Lung microvascular endothelial cell (primary cell): Measurements from ENCODE around the gene CST6. TPM values are rescaled to one million over a fixed set of nuclear protein-coding genes. Genes with fewer than 3 reads are reported as not detected.

Source experiments
- DNase-seq, 2 donors: peaks; one replicate each; pipeline versions ENCODE4 v3.0.0 to v3.0.0-alpha.2; 2010; ENCODE audit warnings: low read depth in 2 of 2
- total RNA-seq: library from RNA; depleted of rRNA; stranded (reverse); fragments of >200 nt; gene quantifications from 2 replicates; pipeline ENCODE4 v1.2.1, GENCODE V29; 2014

Gene CST6, protein sequence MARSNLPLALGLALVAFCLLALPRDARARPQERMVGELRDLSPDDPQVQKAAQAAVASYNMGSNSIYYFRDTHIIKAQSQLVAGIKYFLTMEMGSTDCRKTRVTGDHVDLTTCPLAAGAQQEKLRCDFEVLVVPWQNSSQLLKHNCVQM
- total RNA-seq: 0.20 and 0.22 TPM in 2 replicates

DNA sequence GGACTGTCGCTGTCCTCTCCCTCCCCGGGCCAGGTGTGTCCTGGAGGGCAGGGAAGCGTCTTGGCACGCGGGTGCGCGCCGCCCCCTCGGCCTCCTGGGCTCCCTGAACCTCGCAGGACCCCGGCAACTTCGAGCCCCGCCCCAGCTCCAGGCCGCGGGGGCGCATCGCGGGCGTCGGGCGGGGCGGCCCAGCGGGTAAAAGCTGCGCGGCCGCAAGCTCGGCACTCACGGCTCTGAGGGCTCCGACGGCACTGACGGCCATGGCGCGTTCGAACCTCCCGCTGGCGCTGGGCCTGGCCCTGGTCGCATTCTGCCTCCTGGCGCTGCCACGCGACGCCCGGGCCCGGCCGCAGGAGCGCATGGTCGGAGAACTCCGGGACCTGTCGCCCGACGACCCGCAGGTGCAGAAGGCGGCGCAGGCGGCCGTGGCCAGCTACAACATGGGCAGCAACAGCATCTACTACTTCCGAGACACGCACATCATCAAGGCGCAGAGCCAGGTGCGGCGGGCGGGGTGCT, at the start of gene CST6:
CST6 (plus strand) TSS at position 224 of the 519 bp plus-strand sequence; CDS start at position 261, 37 bp downstream.
- no peak for DNase-seq

DNA sequence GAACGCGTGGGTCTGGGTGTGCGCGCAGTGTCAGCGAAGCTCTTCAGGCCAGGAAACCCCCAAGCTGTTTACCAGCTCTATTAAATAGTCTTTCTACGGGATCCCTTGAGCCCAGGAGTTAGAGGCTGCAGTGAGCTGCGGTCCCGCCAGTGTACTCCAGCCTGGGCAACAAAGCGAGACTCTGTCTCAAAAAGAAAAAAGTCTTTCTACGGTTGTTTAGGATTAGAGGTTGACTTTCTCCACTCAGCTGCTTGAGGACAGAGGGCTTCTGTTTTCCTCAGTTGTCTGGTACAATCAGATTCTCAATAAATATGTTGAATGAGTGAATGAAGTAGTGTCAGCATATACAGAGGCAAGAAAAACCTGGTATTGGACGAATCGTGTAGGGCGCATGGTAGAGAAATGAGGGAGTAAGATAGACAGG, 49.7 kb upstream of the CST6 start:
- no peak for DNase-seq

DNA sequence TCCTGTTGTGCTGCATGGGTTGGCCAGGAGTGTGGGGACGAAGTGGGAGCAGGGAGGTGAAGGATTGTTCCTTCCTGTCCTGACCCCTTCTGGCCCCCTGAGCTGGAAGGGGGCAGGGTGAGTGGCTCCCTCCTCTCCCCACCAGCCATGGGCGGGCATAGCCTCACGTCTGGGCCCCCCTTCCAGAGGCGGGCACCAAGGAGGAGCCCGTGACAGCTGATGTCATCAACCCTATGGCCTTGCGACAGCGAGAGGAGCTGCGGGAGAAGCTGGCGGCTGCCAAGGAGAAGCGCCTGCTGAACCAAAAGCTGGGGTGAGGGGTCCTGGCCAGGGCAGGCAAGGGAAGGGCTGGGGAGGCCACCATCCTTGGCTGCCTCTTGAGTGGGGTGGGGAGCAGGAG, 46.9 kb upstream of the CST6 start:
- DNase-seq: no peak

DNA sequence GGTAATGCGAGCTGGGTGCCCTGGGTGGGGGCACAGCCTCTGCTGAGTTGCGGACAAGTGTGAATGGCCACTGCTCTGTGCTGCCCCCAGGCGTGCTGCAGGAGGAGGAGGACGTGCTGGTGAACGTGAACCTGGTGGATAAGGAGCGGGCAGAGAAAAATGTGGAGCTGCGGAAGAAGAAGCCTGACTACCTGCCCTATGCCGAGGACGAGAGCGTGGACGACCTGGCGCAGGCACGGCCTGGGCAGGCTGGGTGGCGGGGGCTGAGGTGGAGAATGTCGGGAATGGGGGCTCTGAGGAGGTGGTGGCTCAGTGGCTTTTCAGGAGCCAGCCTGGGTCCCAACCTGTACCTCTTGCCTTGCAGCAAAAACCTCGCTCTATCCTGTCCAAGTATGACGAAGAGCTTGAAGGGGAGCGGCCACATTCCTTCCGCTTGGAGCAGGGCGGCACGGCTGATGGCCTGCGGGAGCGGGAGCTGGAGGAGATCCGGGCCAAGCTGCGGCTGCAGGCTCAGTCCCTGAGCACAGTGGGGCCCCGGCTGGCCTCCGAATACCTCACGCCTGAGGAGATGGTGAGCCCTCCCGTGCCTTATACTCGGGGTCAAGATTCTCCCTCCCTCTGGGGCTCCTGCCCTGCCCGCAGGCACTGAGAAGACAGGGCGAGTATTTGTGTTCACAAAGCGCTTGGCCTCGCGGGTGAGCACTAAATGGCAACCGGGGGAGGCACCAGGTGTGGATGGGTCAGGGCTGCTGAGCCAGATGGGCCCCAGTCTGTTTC, 45.6 kb upstream of the CST6 start:
- DNase-seq: no peak

DNA sequence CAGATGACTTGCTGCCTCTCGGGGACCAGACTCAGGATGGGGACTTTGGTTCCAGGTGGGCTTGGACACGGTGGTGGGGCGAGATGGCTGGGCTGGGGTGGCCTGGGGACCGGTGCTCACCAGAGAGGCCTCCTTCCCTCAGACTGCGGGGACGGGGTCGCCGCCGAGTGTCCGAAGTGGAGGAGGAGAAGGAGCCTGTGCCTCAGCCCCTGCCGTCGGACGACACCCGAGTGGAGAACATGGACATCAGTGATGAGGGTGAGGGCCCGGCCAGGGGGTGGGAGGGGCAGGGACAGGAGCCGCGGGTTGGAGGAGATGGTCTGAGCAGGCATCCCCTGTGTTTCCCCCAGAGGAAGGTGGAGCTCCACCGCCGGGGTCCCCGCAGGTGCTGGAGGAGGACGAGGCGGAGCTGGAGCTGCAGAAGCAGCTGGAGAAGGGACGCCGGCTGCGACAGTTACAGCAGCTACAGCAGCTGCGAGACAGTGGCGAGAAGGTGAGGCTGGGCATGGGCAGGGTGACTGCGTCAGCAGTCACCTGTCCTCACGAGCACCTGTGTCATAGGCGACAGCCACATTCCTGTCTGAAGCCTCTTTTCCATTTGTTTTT, 44.4 kb upstream of the CST6 start:
- DNase-seq: no peak

DNA sequence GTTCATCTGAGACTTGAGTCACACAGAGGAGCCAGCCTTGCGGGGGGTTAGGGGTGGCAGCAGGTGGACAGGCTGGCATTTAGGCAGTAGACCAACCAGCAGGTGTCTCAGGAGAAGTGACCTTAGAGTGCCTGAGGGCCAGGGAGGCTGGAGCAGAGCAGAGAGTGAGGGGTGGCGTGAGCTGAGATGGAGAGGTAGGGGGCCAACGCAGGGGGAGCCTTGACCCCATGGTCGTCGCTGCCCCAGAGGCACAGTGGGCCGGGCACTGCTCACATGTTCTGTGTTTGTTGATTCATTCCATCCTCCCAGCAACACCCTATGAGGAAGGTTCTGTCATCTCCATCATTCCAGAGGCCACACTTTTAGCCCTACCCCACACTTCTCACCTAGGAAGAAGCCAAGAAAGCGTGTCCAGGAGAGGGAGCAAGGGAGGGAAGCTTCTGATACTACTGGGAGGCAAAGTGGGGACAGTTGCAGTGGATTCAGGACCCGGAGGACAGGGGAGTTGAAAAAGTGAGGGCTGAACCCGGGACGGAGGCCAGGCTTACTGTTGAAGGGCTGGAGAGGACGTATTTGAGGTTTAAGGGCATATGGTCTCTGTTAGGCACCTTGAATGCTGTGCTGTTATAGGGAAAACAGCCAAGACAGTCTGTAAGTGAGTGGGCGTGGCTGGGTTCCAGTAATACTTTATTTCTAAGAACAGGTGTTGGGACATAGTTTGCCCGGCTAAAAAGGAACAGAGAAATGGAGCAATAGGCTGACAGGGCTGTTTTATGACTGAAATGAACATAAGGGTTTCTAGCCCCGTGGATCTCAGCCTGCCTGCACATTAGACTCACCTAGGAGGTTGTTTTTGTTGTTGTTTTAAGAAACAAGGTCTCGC, 43.0 kb upstream of the CST6 start:
- DNase-seq: no peak

DNA sequence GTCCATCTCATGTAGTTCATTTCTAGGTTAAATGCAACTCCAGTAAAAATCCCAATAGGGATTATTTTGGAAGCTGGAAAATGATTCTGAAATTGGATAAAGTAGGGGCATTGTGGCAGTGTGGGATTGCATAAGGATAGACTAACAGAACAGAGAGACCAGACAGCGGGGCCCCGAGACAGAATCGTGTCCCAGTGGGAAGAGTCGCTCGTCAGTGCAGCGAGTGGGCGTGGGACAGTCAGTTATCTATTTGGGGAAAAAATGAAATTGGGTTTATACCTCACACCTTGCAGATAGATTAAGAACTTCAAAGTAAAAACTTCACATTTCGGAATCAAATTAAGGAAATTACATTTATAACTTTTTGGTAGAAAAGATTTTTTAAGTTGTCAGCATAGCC, 39.7 kb upstream of the CST6 start:
- no peak for DNase-seq

DNA sequence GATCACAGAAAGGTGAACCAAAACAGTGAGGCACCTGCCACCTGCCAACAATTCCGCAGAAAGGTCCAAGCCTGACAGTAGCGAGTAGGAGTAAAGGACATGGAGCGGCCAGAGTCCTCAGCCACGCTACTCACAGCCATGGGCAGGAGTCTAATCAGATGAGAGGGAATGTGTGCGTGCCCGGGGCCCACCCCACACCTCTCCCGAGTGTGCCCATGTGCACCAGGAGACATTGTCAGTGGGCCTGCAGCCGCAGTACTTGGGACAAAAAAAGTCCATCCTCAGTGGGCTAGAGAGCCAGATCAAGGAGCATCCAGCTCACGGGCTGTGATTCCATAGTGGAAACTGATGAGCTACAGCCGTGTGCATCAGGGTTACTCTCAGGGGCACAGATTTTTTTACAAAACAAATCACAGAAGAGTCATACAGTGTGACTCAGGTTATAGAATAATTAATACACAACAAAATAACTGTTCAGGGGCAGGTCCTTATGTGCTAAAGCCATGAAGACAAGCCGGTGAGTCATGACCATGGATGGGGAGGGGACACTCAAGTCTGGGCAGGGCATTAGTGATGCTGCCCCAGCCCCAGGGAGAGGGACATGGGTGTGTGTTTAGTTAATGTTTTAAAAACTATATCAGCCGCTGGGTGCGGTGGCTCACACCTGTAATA, 38.2 kb upstream of the CST6 start:
- peak in 1 of 2 donors; percentile 24 for DNase-seq

DNA sequence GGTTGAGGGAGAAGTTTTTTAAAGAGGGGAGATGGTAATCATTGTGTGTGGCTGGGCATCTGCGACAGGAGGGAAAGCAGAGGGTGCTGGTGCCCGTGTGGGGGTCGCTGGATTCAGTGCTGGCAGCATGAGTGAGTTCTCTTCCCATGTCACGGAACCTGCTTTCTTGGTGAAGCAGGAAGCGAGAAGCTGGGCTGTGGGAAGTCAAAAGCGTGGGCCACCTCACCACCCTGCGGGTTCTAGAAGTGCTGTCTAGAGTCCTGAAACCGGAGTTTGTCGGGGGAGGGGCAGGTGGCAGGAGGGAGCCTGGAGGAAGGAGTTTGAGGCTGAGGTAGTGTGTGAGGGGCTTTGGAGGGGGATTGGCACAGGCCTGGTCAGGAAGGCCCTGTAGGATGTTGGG, 36.0 kb upstream of the CST6 start:
- no peak for DNase-seq

DNA sequence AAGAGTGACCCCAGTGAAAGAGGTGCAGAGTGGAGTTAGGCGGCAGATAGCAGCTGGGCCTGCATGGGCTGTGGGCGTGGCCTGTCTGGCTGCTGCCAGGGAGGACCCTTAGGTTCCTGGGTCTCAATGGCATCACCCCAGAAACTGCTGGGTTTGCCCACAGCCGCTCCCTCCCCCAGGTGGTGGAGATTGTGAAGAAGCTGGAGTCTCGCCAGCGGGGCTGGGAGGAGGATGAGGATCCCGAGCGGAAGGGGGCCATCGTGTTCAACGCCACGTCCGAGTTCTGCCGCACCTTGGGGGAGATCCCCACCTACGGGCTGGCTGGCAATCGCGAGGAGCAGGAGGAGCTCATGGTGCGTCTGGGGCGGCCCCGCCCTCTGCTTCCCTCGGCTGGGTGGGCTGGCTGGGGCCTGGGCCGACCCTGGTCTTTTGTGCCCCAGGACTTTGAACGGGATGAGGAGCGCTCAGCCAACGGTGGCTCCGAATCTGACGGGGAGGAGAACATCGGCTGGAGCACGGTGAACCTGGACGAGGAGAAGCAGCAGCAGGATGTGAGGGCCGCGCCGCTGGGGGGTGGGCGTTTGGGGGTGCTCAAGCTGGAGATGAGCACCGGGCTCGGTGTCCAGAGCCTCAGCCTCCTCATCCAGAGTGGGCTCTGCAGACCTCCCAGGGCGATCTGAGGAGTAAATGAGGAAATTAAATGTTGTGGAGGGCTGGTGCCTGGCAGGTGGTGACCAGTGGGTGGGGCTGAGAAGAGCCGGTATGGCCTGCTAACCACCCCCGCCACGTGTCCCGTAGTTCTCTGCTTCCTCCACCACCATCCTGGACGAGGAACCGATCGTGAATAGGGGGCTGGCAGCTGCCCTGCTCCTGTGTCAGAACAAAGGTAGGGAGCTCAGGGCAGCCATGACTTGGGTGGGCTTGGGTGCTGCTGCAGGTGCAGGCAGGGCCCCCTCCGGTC, 35.3 kb upstream of the CST6 start:
- no peak for DNase-seq

DNA sequence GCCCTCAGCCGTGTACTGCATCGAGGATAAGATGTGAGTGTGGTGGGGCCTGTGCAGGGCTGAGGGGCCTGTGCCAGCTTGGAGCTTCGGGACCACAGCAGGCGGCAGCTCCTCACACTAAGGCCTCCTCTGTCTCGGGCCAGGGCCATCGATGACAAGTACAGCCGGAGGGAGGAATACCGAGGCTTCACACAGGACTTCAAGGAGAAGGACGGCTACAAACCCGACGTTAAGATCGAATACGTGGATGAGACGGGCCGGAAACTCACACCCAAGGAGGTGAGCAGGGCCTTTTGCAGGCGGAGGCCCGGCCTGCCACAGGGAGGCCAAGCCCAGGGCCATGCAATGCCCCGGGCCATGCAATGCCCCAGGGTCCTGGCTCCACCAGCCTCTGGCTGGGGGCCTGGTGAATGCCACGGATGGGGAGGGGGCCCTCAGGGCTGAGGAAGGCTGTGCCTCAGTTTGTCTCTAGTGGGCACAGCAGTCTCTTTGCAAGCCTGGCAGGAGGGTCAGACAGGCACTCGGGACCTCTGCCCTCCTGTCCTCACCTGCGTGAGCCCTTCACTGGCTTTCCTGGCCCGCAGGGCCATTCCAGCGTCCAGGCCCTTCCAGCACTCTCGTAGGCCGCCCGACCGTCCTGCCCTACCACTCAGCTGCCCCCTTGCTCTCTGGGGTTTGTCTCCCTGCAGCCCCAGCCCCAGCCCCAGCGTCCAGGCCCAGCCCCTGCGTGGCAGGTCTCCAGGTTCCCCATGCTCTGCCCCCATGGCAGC, 34.0 kb upstream of the CST6 start:
- no peak for DNase-seq

DNA sequence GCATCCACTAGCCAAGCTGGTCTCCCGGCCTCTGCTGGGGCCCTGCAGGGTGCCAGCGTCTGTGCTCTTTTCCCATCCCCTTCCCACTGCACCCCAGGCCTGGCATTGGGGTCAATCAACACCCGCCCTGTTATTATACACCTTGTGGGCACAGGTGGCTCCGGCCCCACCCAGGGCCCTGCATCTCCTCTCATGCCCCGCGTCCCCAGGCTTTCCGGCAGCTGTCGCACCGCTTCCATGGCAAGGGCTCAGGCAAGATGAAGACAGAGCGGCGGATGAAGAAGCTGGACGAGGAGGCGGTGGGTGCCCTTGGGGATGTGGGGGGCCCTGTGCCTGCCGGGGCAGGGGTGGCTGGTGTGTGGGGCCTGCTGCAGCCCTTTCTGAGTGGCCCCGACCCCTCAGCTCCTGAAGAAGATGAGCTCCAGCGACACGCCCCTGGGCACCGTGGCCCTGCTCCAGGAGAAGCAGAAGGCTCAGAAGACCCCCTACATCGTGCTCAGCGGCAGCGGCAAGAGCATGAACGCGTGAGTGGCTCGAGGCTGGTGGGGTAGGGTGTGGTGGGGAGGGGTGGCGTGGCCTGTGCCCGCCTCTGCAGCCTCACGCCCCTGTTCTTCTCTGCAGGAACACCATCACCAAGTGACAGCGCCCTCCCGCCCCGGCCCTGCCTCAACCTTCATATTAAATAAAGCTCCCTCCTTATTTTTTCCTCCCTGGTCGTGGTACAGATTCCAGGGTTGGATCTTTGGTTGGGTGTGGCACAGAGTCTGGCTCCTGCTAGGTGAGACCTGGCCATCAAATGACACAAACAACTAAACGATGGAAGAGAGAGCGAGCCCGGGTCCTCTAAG, 33.2 kb upstream of the CST6 start:
- DNase-seq: no peak

DNA sequence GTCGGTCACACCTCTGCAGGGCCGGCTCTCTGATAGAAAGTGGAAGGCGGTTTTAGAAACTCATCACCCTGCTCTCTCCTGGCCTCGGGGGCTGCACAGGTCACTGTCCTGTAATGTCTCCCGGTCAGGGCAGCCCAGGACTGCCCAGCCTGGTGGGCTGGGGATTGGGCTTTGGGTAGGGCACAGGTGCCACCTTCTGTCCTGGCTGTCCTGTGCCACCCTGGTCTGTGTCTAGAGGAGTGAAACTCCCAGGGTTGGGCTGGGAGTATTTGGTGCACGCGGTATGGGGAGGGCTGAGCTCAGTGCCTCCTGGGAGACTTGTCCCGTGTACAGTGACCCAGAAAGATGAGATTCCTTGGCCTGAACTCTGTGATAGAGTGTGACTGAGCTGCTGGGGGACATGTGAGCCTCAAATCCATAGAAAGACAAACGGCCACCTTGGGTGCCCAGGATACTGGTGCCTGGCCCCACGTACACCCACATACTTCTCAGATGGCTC, 32.5 kb upstream of the CST6 start:
- DNase-seq: no peak

DNA sequence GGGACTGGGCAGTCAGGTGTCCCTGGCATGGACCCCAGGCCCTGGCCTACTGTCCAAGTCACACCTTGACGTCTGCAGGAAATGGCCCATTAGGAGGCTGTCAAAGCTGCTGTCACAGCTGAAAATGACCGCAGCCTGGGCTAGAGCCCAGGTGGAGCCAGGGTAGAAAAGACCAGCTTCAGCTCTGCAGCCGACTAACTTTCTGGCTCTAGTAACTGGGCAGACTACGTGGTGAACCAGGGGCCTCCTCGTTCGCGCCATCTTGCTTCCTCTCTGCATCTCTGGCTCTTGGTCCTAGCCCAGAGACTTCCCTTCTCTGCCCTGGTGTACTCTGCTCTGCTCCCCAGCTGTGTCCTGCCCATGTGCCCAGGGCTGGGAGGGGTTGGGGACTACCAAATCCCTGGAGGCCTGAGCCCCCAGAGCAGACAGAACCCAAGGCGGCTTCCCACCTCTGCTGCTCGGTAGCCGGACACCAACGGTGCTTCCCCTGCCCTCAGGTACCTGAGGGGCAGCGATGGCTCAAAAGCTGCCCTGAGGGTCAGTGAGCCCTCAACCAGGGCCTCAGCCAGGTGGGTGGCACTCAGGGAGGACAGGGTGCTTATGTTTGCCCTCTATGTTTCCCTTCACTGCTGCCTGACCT, 30.6 kb upstream of the CST6 start:
- no peak for DNase-seq

DNA sequence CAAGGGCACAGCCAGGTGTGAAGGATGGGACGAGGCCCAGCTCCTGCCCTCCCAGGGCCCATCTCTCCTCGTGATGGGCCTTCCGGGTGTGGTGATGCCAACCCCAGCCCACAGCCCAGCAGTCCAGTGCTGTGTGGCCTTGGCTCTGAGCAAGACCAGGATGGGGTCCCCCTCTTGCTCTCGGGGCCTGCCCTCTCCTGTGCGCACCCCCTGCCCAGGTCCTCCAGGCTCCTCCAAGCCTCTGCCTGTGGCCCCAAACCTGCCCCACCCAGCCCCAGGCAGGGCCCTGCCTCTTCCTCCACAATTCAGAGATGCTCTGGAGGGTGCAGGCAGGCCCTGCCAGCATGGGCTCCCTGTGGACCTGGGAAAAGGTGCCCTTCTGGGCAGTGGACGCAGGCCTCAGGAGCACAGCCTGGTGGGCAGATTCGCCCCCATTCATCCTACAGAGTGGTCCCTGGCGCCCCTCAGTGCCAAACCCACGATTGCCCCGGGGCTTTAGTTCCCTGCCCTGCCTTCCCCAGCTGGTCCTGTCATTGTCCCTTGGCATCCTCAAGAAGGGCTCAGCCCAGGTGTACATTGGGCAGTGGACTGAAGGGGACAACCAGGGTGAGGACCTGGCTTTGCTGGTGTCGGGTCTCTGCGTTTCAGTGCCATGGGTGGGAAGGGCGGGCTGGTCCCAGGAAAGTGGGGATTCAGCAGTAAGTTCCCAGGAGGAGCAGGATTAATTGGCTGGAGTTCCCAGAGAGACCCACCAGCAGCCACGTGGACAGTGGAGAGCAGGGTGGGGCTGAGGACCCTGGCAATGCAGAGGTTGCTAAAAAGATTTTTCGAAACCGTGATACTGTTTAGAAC, 29.6 kb upstream of the CST6 start:
- DNase-seq: no peak

DNA sequence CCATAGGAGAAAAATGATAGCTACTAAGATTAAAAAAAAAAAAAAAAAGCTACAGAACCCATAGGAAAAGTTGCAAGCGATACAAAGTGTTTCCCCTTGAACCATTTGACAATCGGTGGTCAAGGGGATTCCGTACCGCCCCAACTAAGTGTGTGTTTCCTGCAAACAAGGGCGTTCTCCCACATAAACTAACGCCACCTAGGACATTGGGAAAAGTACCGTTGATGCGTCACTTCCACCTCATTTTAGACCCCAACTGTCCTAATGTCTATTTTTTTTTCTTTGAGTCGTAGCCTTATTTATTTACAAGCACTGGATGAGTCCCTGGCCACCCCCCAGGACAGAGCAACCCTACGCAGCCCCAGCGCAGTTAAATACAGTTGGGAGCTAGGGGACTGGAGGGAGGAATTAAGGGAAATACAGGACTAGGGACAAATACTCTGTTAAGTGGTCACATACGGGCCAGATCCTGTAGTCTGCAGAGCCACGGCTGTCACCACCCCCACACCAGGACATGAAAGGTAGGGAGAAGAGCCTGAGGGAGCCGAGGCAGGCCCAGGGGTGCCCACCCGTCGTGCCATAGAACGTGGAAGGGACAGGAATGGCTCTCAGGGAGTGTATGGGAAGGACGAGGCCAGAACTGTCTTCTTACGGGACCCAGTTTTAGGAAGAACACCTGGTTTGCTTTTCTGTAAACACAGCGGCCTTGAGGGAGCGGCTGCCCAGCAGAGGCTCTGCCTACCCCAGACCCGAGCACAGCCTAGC, 28.8 kb upstream of the CST6 start:
- no peak for DNase-seq
